ENCODE data around the gene EPN2.

Gene EPN2

DNA sequence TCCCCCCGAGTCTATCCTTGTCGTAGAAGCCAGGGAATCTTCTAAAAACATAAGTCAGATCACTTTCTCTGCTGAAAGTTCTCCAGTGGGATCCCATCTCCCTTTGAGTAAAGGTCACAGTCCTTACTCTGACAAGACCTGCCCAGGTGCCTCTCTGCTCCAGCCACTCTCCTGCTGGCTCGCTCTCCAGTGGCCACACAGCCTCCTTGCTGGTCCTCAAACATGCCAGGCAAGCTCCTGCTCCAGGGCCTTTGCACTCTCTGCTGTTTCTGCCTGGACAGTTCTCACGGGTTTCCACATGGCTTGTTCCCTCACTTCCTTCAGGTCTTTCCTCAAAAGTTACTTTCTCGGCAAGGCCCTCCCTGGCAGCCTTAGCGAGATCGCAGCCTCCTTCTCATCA, 122.0 kb downstream of the EPN2 start:
- no peak for DNase-seq (ENCODE audit: extremely low read depth, low read depth)
- no peak overlapping the region for H3K4me3 ChIP-seq (replicated peaks; ENCODE audit: low read depth, low read length)
- TF ChIP-seq CTCF (IDR thresholded peaks at IDR 0.05; ENCODE audit: low read depth, low read length, missing control alignments), result no peak

DNA sequence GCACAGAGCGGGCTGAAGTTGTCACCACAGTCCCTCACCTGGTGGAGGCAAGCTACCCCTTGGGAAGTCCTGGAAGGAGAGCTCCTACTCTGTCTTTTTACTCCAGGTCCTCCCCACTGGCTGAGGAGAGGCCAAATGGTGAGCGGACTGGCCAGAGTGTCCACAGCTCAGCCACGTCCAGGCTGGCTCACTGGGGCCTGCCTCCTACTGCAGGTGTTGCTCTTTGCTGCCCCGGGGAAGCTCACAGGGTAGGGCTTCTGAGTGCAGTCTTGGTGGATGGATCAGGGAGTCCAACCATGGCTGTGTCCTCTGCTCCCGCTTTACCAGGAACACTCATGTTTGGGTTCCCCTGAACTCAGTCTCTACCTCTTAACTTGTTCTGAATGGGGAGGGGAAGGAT, 122.7 kb downstream of the EPN2 start:
- no peak for DNase-seq (ENCODE audit: extremely low read depth, low read depth)
- no peak for TF ChIP-seq CTCF (IDR thresholded peaks at IDR 0.05; ENCODE audit: low read depth, low read length, missing control alignments)
- H3K4me3 ChIP-seq (replicated peaks; ENCODE audit: low read depth, low read length), result no peak overlapping the region

DNA sequence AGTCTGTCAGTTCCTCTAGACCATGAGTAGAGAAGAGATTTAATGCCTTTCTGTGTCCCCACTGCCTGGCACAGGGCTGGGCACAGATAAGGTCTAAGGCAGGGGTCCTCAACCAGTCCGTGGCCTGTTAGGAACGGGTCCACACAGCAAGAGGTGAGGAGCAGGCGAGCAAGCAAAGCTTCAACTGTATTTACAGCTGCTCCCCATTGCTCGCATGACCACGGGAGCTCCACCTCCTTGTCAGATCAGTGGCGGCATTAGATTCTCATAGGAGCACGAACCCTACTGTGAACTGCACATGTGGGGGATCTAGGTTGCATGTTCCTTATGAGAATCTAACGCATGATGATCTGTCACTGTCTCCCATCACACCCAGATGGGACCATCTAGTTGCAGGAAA, 123.6 kb downstream of the EPN2 start:
- no peak for TF ChIP-seq CTCF (IDR thresholded peaks at IDR 0.05; ENCODE audit: low read depth, low read length, missing control alignments)
- no peak overlapping the region for H3K4me3 ChIP-seq (replicated peaks; ENCODE audit: low read depth, low read length)
- no peak for DNase-seq (ENCODE audit: extremely low read depth, low read depth)

DNA sequence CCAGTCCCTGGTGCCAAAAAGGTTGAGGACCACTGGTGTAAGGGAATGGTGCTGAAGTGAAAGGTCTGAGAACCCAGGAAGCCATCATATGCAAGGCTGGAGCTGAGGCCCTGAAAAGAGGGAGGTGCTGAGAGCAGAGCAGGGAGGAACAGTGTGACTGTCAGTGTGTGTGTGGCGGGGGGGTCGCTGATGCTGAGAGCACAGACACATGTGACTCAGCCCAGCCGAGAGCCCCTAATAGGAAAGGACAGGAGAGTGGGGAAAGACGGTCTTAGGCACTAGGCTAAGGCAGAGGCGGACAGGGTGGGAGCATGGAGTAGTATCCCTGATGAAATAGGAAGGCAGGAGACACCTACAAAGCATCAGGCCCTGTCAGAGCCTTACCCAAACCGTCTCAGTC, 124.2 kb downstream of the EPN2 start:
- TF ChIP-seq CTCF (IDR thresholded peaks at IDR 0.05; ENCODE audit: low read depth, low read length, missing control alignments), result no peak
- peak overlapping the region; percentile 74 for H3K4me3 ChIP-seq (replicated peaks; ENCODE audit: low read depth, low read length)
- DNase-seq (ENCODE audit: extremely low read depth, low read depth), result no peak

- DNase-seq (ENCODE audit: extremely low read depth, low read depth), result no peak
- TF ChIP-seq CTCF (IDR thresholded peaks at IDR 0.05; ENCODE audit: low read depth, low read length, missing control alignments), result no peak
Observed at GRCh38 chr17:19361944-19362276, 124.7 kb downstream of the EPN2 start.

GRCh38 chr17:19362277-19363113, 125.3 kb downstream of the EPN2 start, which contains the start of gene B9D1:
B9D1 (minus strand) TSS chr17:19362723; CDS start chr17:19362569, 154 bp downstream.
- peak; percentile 75 for DNase-seq (ENCODE audit: extremely low read depth, low read depth)
- peak within 1 kb of the TSS; percentile 74 for H3K4me3 ChIP-seq (replicated peaks; ENCODE audit: low read depth, low read length)
- TF ChIP-seq CTCF (IDR thresholded peaks at IDR 0.05; ENCODE audit: low read depth, low read length, missing control alignments), result peak; percentile 72

More at GRCh38 chr17:19361944-19362276, 124.7 kb downstream of the EPN2 start:
- H3K4me3 ChIP-seq (replicated peaks; ENCODE audit: low read depth, low read length), result peak overlapping the region; percentile 74

DNA sequence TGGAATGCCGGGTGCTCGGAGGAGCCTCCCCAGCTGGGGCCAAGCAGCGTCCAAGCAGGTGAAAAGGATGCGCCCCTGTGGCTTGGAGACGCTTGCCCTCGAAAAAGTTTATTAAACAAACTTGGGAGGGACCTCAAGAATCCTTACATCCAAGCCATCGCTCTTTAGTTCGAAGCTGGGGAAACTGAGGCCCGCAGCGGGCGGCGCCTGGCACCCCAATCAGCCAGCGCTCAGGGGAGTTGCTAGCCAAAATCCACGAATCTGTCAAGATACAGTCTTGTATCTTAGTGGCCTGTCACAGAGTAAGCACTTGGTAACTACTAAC, 125.9 kb downstream of the EPN2 start:
- peak overlapping the region; percentile 74 for H3K4me3 ChIP-seq (replicated peaks; ENCODE audit: low read depth, low read length)
- DNase-seq (ENCODE audit: extremely low read depth, low read depth), result no peak
- no peak for TF ChIP-seq CTCF (IDR thresholded peaks at IDR 0.05; ENCODE audit: low read depth, low read length, missing control alignments)

All from HFF-Myc (cell line).